GM12878 (cell line): ENCODE measurements around the gene CD79A. TPM values are rescaled to one million over a fixed set of nuclear protein-coding genes. Genes with fewer than 3 reads are reported as not detected.

ENCODE experiments used
- ATAC-seq: fragments of 200-7000 bp; cut with Tn5 transposase; 3 replicates; pipeline ENCODE4 v1.9.1; 2020; ENCODE audit warnings: mild to moderate bottlenecking, moderate library complexity
- BruUV-seq: library from RNA; stranded (reverse); fragments of 400-500 nt; replicated peaks from 2 replicates; lab custom pipeline; 2021; lab: Mats Ljungman, UMichigan
- CTCF ChIA-PET: fragments of 300-600 bp; sonication (Branson Sonifier 250); formaldehyde crosslinking; extraction: SDS; loops from one replicate; lab custom pipeline; 2021; ENCODE audit warnings: inconsistent platforms; lab: Yijun Ruan, JAX
- POLR2A ChIA-PET: fragments of 350-600 bp; formaldehyde crosslinking; extraction: SDS; loops from one replicate; lab custom pipeline; 2021; ENCODE audit warnings: inconsistent platforms; lab: Charles Lee
- RAD21 ChIA-PET: fragments of 300-600 bp; sonication (Branson Sonifier 250); formaldehyde crosslinking; loops from one replicate; lab custom pipeline; 2023; ENCODE audit warnings: antibody characterized with exemption; ENCODE audit not compliant: unreplicated experiment; lab: Charles Lee
- SMC1A ChIA-PET: fragments of 300-600 bp; sonication (Branson Sonifier 250); formaldehyde crosslinking; loops from one replicate; lab custom pipeline; 2023; ENCODE audit not compliant: unreplicated experiment, uncharacterized antibody; lab: Charles Lee
- DNase-seq: peaks from one replicate; pipeline ENCODE4 v3.0.0-alpha.2; 2011; ENCODE audit warnings: low read depth, low spot score
- FAIRE-seq: peaks from 3 replicates; lab custom pipeline; 2011; peaks lifted over from hg19 to GRCh38; lab: Jason Lieb, UNC
- H2AFZ ChIP-seq: 2 replicates; pipeline ENCODE4 v1.6.0; 2011; ENCODE audit warnings: low read depth, low read length, control low read depth; ENCODE audit not compliant: control insufficient read depth
- H3K27ac ChIP-seq: 2 replicates; pipeline ENCODE4 v1.5.1; 2011; ENCODE audit warnings: control low read depth; ENCODE audit not compliant: control insufficient read depth, insufficient read depth
- H3K27me3 ChIP-seq, 2 experiments: replicated peaks in 1 of 2; 2 replicates each; pipeline versions ENCODE4 v1.6.0 to v1.6.1; 2011; ENCODE audit warnings: low read length in 1 of 2; ENCODE audit not compliant: control insufficient read depth in 2 of 2, insufficient read depth in 2 of 2
- H3K36me3 ChIP-seq, 2 experiments: 2 replicates each; pipeline ENCODE4 v1.5.1; 2011; ENCODE audit warnings: low read length in 1 of 2; ENCODE audit not compliant: control insufficient read depth in 2 of 2, insufficient read depth in 2 of 2
- H3K4me1 ChIP-seq: 2 replicates; pipeline ENCODE4 v1.6.1; 2011; ENCODE audit warnings: mild to moderate bottlenecking, low read length, moderate library complexity, mixed read lengths; ENCODE audit not compliant: control insufficient read depth, insufficient read depth
- H3K4me2 ChIP-seq: 2 replicates; pipeline ENCODE4 v1.6.0; 2011; ENCODE audit warnings: control low read depth; ENCODE audit not compliant: control insufficient read depth, insufficient read depth
- H3K4me3 ChIP-seq: fragments of 200-600 bp; sonication (generic); 2 replicates; pipeline ENCODE4 v1.5.1; 2016
- H3K79me2 ChIP-seq: 2 replicates; pipeline ENCODE4 v1.6.0; 2011; ENCODE audit warnings: low read length; ENCODE audit not compliant: control insufficient read depth, insufficient read depth
- H3K9ac ChIP-seq: 2 replicates; pipeline ENCODE4 v1.8.0; 2011; ENCODE audit warnings: low read length, control low read depth, mixed read lengths; ENCODE audit not compliant: control insufficient read depth, insufficient read depth
- H3K9me3 ChIP-seq: replicated peaks from 3 replicates; pipeline ENCODE4 v1.5.1; 2011; ENCODE audit warnings: mild to moderate bottlenecking, low read length; ENCODE audit not compliant: control insufficient read depth, insufficient read depth
- H4K20me1 ChIP-seq: 2 replicates; pipeline ENCODE4 v1.6.0; 2011; ENCODE audit not compliant: control insufficient read depth, insufficient read depth
- GATAD2B ChIP-seq: fragments of 450-650 bp; conservative IDR thresholded peaks from 2 replicates; pipeline ENCODE4 v1.6.1; 2017; ENCODE audit warnings: low read depth, mild to moderate bottlenecking, moderate library complexity
- HCFC1 ChIP-seq: fragments of 150-350 bp; IDR thresholded peaks from 2 replicates; pipeline ENCODE4 v1.6.1; 2014; ENCODE audit warnings: low read length
- IRF4 ChIP-seq: IDR thresholded peaks from 2 replicates; pipeline ENCODE4 v1.6.1; 2011; ENCODE audit warnings: low read depth, low read length
- MTA3 ChIP-seq: IDR thresholded peaks from 2 replicates; pipeline ENCODE4 v1.6.1; 2012; ENCODE audit warnings: low read length, inconsistent platforms, borderline replicate concordance
- NR2F1 ChIP-seq: fragments of 450-650 bp; conservative IDR thresholded peaks from 2 replicates; pipeline ENCODE4 v1.6.1; 2017; ENCODE audit warnings: mild to moderate bottlenecking
- POLR2A ChIP-seq: IDR thresholded peaks from 2 replicates; pipeline ENCODE4 v1.6.1; 2011; ENCODE audit warnings: low read depth, mild to moderate bottlenecking, low read length
- SP1 ChIP-seq: IDR thresholded peaks from one replicate; pipeline ENCODE4 v1.6.1; 2011; ENCODE audit warnings: low read depth, low read length
- SPI1 ChIP-seq: IDR thresholded peaks from 2 replicates; pipeline ENCODE4 v1.6.1; 2011; ENCODE audit warnings: low read depth, mild to moderate bottlenecking, low read length, moderate library complexity, borderline replicate concordance; ENCODE audit not compliant: insufficient read depth
- WGBS: methylation state at CpG from one replicate; pipeline ENCODE4 v1.1.6; 2016; ENCODE audit warnings: low lambda C conversion rate; ENCODE audit not compliant: insufficient replicate concordance, insufficient coverage; ENCODE audit errors: missing lambda C conversion rate; 5-methylcytosine and 5-hydroxymethylcytosine counted together
- in situ Hi-C: fragments of 300-500 bp; cut with MboI; formaldehyde crosslinking; loops from 9 replicates; pipeline ENCODE4 v1.14.3; 2018; ENCODE audit warnings: mixed read lengths
- intact Hi-C: fragments of 100-400 bp; cut with micrococcal nuclease; formaldehyde crosslinking; loops from one replicate; pipeline ENCODE4 v1.14.2; 2022; ENCODE audit not compliant: unreplicated experiment
- polyA plus RNA-seq, 11 experiments: library from polyadenylated mRNA; depleted of rRNA in 4 of 11; unstranded in 6 of 11; stranded (reverse) in 5 of 11; fragments of >200 nt; fragmentation: Nextera tagmentation in 4 of 11; fragmentation: Illumina TruSeq in 1 of 11; extraction: Ambion mirVana in 4 of 11; extraction: Trizol in 1 of 11; gene quantifications; 1 replicate in 1 of 11; 2 replicates in 10 of 11; pipeline versions ENCODE4 v1.2.1 to v1.2.3, GENCODE V29; 2011 to 2016; ENCODE audit warnings: inconsistent platforms in 2 of 11, missing spikeins in 2 of 11, low read depth in 1 of 11
- total RNA-seq, 4 experiments: library from RNA; depleted of rRNA in 3 of 4; stranded (reverse); fragments of >200 nt in 3 of 4; fragmentation: Illumina TruSeq in 1 of 4; extraction: Trizol in 1 of 4; gene quantifications; 2 replicates each; pipeline versions ENCODE4 v1.2.1 to v1.2.3, GENCODE V29; 2013 to 2021
- TF ChIP-seq, protein P1 (sequence below): fragments of 450-650 bp; formaldehyde crosslinking; IDR thresholded peaks from 2 replicates; pipeline ENCODE4 v1.4.0; 2022; ENCODE audit warnings: mild to moderate bottlenecking, moderate library complexity
- TF ChIP-seq, protein P2 (sequence below): fragments of 450-650 bp; IDR thresholded peaks from 2 replicates; pipeline ENCODE4 v1.6.1; 2017; ENCODE audit warnings: mild to moderate bottlenecking, moderate library complexity

CD79A gene
- total and polyA plus RNA-seq, 10 of the 15 experiments (the other 5 are each of a cell fraction or from before 2014, with no cell fraction given), result 38.8 to 414 (median 282) TPM

DNA sequence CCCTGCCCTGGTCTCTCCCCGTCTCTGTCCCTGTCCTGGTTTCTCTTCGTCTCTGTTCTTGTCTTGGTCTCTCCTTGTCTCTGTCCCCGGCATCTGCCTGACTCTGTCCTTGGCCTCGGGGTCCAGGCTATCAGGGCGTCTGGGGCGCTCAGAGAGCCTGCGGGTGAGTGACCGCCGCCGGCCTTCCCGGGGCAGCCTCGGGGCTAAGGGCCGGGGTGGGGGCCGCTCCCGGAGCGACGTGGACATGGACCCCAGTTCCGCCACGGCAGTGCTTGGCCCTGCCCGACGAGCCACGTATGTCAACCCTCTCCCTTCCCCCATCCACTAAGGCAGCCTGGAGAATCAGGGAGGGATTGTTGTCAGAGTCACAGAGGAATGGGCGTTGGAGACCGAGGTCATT is 20.7 kb downstream of the CD79A start:
- TF ChIP-seq POLR2A (peak; percentile 28; the same call in 1 of the 2 replicates), SPI1 (no peak)
- TF ChIP-seq, all 136 proteins: peak for 1
- H3K9ac ChIP-seq, result no peak overlapping the region
- H3K36me3 ChIP-seq, result peaks cover 14 to 28% of the 10 kb centered on the region in 2 experiments; a peak in 3 of 4 replicates
- H4K20me1 ChIP-seq, result no peaks in the 10 kb centered on the region
- H3K4me1 ChIP-seq, result no peaks in the 10 kb centered on the region
- no peaks in the 10 kb centered on the region for H3K79me2 ChIP-seq
- DNase-seq (no peak), ATAC-seq (no peak), FAIRE-seq (no peak)
- no peaks in the 10 kb centered on the region for H3K9me3 ChIP-seq
- ChIA-PET SMC1A (no interaction called here), RAD21 (no interaction called here), POLR2A (interaction anchor here (0.5 kb wide), 1 partner anchor 441 kb away, joined by 10 read pairs; no protein-coding TSS in a partner anchor), CTCF (interaction anchor here (0.5 kb wide), 1 partner anchor 36 kb away, joined by 4 read pairs; no protein-coding TSS in a partner anchor)
- no peak overlapping the region for H3K27ac ChIP-seq
- no peak overlapping the region for H3K4me3 ChIP-seq
- H2AFZ ChIP-seq, result no peak overlapping the region
- H3K4me2 ChIP-seq, result no peak overlapping the region
- WGBS, result 98% methylated on average over 24 of the region's 24 CpGs
- in situ Hi-C loops (no loop called here), intact Hi-C loops (no loop called here)
- no peaks in the 10 kb centered on the region for H3K27me3 ChIP-seq
- BruUV-seq, result TSS peak; percentile 87

DNA sequence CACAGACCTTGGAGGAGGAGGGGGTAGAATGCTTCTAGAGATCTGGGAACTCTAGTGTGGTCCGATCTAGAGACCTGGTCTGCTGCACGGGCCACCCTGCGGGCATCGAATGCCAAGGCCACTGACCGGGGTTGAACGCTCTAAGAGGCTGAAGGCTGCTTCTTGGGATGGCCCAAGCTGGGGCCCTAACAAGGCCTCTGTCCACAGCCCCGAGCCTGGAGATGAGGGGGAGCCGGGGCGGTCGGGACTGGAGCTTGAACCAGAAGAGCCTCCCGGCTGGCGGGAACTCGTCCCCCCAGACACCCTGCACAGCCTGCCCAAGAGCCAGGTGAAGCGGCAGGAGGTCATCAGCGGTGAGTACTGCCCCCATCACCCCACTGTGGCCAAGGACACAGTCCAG is 21.2 kb downstream of the CD79A start:
- RAD21 ChIA-PET, result no interaction called here
- SMC1A ChIA-PET, result no interaction called here
- no peak overlapping the region for H3K4me3 ChIP-seq
- FAIRE-seq, result no peak
- WGBS, result 98% methylated on average over 14 of the region's 15 CpGs
- no peaks in the 10 kb centered on the region for H3K79me2 ChIP-seq
- no peak for DNase-seq
- H3K4me2 ChIP-seq, result no peak overlapping the region
- no TSS peak for BruUV-seq
- POLR2A ChIA-PET, result interaction anchor here (0.5 kb wide), 1 partner anchor 441 kb away, joined by 10 read pairs; no protein-coding TSS in a partner anchor
- intact Hi-C loops (no loop called here), in situ Hi-C loops (no loop called here)
- H3K9ac ChIP-seq, result no peak overlapping the region
- H3K27me3 ChIP-seq, result no peaks in the 10 kb centered on the region
- H3K4me1 ChIP-seq, result no peaks in the 10 kb centered on the region
- H4K20me1 ChIP-seq, result no peaks in the 10 kb centered on the region
- CTCF ChIA-PET, result no interaction called here
- H2AFZ ChIP-seq, result no peak overlapping the region
- H3K9me3 ChIP-seq, result no peaks in the 10 kb centered on the region
- no peak overlapping the region for H3K27ac ChIP-seq
- ATAC-seq, result no peak
- H3K36me3 ChIP-seq, result peaks cover 15 to 28% of the 10 kb centered on the region in 2 experiments; a peak in 3 of 4 replicates
- TF ChIP-seq HCFC1, result no peak
- TF ChIP-seq GATAD2B, result no peak
- TF ChIP-seq, protein P1, sequence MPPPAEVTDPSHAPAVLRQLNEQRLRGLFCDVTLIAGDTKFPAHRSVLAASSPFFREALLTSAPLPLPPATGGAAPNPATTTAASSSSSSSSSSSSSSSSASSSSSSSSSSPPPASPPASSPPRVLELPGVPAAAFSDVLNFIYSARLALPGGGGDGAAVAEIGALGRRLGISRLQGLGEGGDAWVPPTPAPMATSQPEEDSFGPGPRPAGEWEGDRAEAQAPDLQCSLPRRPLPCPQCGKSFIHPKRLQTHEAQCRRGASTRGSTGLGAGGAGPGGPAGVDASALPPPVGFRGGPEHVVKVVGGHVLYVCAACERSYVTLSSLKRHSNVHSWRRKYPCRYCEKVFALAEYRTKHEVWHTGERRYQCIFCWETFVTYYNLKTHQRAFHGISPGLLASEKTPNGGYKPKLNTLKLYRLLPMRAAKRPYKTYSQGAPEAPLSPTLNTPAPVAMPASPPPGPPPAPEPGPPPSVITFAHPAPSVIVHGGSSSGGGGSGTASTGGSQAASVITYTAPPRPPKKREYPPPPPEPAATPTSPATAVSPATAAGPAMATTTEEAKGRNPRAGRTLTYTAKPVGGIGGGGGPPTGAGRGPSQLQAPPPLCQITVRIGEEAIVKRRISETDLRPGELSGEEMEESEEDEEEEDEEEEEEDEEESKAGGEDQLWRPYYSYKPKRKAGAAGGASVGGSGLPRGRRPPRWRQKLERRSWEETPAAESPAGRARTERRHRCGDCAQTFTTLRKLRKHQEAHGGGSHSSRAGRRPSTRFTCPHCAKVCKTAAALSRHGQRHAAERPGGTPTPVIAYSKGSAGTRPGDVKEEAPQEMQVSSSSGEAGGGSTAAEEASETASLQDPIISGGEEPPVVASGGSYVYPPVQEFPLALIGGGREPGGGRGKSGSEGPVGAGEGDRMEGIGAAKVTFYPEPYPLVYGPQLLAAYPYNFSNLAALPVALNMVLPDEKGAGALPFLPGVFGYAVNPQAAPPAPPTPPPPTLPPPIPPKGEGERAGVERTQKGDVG (CRISPR knock-in tag), result no peak
- no peak for TF ChIP-seq IRF4
- no peak for TF ChIP-seq SP1
- TF ChIP-seq, protein P2, sequence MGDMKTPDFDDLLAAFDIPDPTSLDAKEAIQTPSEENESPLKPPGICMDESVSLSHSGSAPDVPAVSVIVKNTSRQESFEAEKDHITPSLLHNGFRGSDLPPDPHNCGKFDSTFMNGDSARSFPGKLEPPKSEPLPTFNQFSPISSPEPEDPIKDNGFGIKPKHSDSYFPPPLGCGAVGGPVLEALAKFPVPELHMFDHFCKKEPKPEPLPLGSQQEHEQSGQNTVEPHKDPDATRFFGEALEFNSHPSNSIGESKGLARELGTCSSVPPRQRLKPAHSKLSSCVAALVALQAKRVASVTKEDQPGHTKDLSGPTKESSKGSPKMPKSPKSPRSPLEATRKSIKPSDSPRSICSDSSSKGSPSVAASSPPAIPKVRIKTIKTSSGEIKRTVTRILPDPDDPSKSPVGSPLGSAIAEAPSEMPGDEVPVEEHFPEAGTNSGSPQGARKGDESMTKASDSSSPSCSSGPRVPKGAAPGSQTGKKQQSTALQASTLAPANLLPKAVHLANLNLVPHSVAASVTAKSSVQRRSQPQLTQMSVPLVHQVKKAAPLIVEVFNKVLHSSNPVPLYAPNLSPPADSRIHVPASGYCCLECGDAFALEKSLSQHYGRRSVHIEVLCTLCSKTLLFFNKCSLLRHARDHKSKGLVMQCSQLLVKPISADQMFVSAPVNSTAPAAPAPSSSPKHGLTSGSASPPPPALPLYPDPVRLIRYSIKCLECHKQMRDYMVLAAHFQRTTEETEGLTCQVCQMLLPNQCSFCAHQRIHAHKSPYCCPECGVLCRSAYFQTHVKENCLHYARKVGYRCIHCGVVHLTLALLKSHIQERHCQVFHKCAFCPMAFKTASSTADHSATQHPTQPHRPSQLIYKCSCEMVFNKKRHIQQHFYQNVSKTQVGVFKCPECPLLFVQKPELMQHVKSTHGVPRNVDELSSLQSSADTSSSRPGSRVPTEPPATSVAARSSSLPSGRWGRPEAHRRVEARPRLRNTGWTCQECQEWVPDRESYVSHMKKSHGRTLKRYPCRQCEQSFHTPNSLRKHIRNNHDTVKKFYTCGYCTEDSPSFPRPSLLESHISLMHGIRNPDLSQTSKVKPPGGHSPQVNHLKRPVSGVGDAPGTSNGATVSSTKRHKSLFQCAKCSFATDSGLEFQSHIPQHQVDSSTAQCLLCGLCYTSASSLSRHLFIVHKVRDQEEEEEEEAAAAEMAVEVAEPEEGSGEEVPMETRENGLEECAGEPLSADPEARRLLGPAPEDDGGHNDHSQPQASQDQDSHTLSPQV, result no peak
- no peak for TF ChIP-seq MTA3
- no peak for TF ChIP-seq NR2F1
